Right atrium auricular region (tissue), 2 donors: Measurements from ENCODE around the gene NKAP. TPM values are rescaled to one million over a fixed set of nuclear protein-coding genes. Genes with fewer than 3 reads are reported as not detected.
"Not testable (repeated sequence)": the region's sequence is repeated elsewhere in the genome, so short reads cannot be mapped to it uniquely, and the experiment has no call there.

Experiments used
- DNase-seq: peaks from one replicate; pipeline ENCODE4 v3.0.0-alpha.2; 2019; ENCODE audit warnings: low spot score
- H3K27ac ChIP-seq, 2 donors: fragments of 200-600 bp; sonication (generic); 1 replicate in 1 of 2; 2 replicates in 1 of 2; pipeline ENCODE4 v1.5.1; 2016 to 2019
- H3K27me3 ChIP-seq, 2 donors: fragments of 200-600 bp; sonication (generic); one replicate each; pipeline versions ENCODE4 v1.5.1 to v1.6.0; 2017 to 2019
- H3K36me3 ChIP-seq: fragments of 200-600 bp; sonication (generic); one replicate; pipeline ENCODE4 v1.5.1; 2016
- H3K4me1 ChIP-seq, 2 donors: fragments of 200-600 bp; sonication (generic); one replicate each; pipeline versions ENCODE4 v1.5.1 to v1.6.0; 2017 to 2019
- H3K4me3 ChIP-seq, 2 donors: fragments of 200-600 bp; sonication (generic); 1 replicate in 1 of 2; 2 replicates in 1 of 2; pipeline ENCODE4 v1.5.1; 2017 to 2019; ENCODE audit warnings: mild to moderate bottlenecking in 1 of 2, moderate library complexity in 1 of 2
- H3K9me3 ChIP-seq, 2 donors: fragments of 200-600 bp; sonication (generic); one replicate each; pipeline ENCODE4 v1.5.1; 2019
- CTCF ChIP-seq, 2 donors: fragments of 200-600 bp; sonication (generic); IDR thresholded peaks; one replicate each; pipeline ENCODE4 v1.5.1; 2019; ENCODE audit warnings: antibody characterized with exemption in 2 of 2
- total RNA-seq, 2 donors: library from RNA; depleted of rRNA; stranded (reverse); fragments of >200 nt; gene quantifications; one replicate each; pipeline ENCODE4 v1.1.0, GENCODE V29; 2016

The NKAP gene
- total RNA-seq, 2 donors from 2014 or later: 3.5 to 5.3 TPM

DNA sequence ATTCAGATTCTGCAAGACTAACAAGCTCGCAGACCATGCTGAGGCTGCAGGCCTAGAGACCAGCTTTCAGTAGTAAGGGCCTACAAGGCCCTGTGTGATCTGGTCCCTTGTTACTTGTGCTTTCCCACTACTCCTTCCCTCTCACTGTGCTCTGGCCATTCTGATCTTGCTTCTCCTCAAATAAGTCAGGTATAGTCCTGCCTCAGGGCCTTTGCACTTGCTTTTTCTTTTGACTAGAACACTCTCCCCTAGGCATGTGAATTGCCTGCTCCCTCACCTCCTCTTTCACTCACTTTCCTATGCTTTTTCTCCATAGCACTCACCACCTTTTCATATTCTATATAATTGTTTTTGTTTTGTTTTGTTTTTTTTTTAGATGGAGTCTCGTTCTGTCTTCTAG lies 25.7 kb downstream of the NKAP start:
- TF ChIP-seq CTCF (IDR thresholded peaks at IDR 0.05): no peak
- H3K4me3 ChIP-seq: no peak overlapping the region
- no peaks in the 10 kb centered on the region for H3K36me3 ChIP-seq
- no peaks in the 10 kb centered on the region for H3K4me1 ChIP-seq
- H3K9me3 ChIP-seq: no peaks in the 10 kb centered on the region
- H3K27ac ChIP-seq: no peak overlapping the region
- H3K27me3 ChIP-seq: no peaks in the 10 kb centered on the region
- DNase-seq: no peak

DNA sequence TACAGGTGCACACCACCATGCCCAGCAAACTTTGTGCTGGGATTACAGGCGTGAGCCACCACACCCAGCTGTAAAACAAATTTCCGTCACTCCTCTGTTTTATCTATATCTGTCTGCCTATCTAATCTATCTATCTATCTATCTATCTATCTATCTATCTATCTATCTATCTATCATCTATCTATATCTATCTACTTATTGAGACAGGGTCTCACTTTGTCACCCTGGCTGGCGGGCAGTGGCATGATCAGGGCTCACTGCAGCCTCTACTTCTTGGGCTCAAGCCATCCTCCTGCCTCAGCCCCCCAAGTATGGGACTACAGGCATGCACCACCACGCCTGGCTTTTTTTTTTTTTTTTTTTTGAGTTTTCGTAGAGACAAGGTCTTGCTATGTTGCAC lies 27.2 kb downstream of the NKAP start:
- Histone ChIP-seq H3K4me3 (no peak overlapping the region), H3K27ac (no peak overlapping the region), H3K27me3 (no peaks in the 10 kb centered on the region), H3K36me3 (no peaks in the 10 kb centered on the region), H3K9me3 (no peaks in the 10 kb centered on the region), H3K4me1 (no peaks in the 10 kb centered on the region)
- no peak for DNase-seq
- no peak for TF ChIP-seq CTCF (IDR thresholded peaks at IDR 0.05)

DNA sequence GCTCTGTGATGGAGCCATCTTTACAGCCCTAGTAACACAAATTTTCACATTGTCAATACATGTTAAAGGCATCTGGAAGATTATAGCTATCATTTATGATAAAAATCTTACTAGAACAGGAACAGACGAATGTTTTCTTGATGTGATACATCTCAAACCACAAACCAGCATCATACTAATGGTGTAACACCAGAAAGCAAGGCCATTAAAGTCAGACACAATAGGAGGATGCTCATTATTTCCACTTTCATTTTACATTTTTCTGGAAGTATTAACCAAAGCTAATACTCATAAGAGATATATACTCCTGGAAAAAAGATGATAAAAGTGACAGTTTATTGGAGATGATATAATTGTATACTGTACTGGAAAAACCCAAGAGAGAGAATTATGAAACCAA lies 42.6 kb downstream of the NKAP start:
- DNase-seq: no peak
- no peaks in the 10 kb centered on the region for H3K36me3 ChIP-seq
- H3K4me3 ChIP-seq: no peak overlapping the region
- no peaks in the 10 kb centered on the region for H3K27me3 ChIP-seq
- no peak overlapping the region for H3K27ac ChIP-seq
- TF ChIP-seq CTCF (IDR thresholded peaks at IDR 0.05): no peak
- no peaks in the 10 kb centered on the region for H3K9me3 ChIP-seq
- no peaks in the 10 kb centered on the region for H3K4me1 ChIP-seq

DNA sequence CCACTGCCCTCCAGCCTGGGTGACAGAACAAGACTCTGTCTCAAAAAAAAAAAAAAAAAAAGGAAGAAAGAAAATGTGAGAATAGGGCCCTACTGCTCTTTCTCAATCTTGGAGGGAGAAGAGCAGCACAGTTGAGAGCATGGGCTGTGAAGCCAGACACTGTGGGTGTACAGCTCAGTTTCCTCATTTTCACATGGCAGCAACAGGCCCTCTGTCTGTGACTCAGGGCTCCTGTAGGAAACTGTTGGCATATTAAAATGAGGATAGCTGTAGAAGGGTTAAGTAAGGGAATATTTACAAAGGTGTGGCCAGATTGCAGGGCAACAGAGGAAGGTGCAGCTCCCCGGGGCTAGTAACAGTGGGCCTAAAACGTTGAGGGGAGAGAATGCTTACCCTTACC lies 44.4 kb downstream of the NKAP start:
- no peaks in the 10 kb centered on the region for H3K36me3 ChIP-seq
- H3K27me3 ChIP-seq: no peaks in the 10 kb centered on the region
- no peak overlapping the region for H3K27ac ChIP-seq
- H3K9me3 ChIP-seq: no peaks in the 10 kb centered on the region
- H3K4me3 ChIP-seq: no peak overlapping the region
- DNase-seq: no peak
- H3K4me1 ChIP-seq: no peaks in the 10 kb centered on the region
- TF ChIP-seq CTCF (IDR thresholded peaks at IDR 0.05): no peak

GRCh38 chrX:119895843-119896326 lies 47.7 kb downstream of the NKAP start, which contains the start of gene AKAP14:
TSS of gene AKAP14 (plus strand) at chrX:119895893. CDS start at chrX:119903224, 7,331 bp downstream.
- Histone ChIP-seq H3K27ac (no peak within 1 kb of the TSS), H3K27me3 (no peaks in the 10 kb centered on the region), H3K36me3 (no peaks in the 10 kb centered on the region), H3K4me1 (no peaks in the 10 kb centered on the region), H3K4me3 (no peak within 1 kb of the TSS), H3K9me3 (no peaks in the 10 kb centered on the region)
- no peak for TF ChIP-seq CTCF (IDR thresholded peaks at IDR 0.05)
- no peak for DNase-seq

DNA sequence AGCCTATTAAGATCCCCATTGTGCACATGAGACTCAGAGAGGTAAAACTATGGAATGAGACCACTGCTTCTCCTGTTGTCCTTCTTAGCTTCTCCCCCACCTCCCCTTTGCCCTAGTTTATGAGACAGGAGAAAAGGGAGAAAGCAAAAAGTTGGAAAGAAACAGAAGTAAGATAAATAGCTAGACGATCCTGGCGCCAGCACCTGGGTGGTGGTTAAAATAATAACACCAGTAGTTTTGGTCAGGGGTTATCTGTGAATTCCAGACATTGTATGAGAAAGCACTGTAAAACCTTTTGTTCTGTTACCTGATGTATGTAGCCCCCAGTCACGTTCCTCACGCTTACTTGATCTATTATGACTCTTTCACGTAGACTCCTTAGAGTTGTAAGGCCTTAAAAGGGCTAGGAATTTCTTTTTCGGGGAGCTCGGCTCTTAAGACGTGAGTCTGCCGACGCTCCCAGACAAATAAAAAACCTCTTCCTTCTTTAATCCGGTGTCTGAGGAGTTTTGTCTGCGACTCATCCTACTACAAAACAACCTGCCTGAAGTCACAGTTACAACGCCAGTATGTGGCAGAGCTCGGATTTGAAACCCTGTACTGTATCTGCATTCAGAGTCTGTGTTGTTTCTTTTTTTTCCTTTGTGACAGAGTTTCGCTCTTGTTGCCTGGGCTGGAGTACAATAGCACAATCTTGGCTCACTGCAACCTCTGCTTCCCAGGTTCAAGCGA lies 51.4 kb downstream of the NKAP start:
- H3K9me3 ChIP-seq, H3K27me3 ChIP-seq, H3K27ac ChIP-seq, H3K4me1 ChIP-seq, H3K36me3 ChIP-seq, H3K4me3 ChIP-seq, DNase-seq: not testable (repeated sequence)

- not testable (repeated sequence) for H3K4me1 ChIP-seq, H3K27me3 ChIP-seq, H3K27ac ChIP-seq, H3K9me3 ChIP-seq, H3K36me3 ChIP-seq, H3K4me3 ChIP-seq, DNase-seq
Observed at GRCh38 chrX:119890626-119891025, 52.9 kb downstream of the NKAP start.
